NCI-H345 (cell line): ENCODE results near the gene DEPDC5.

Experiments
- DNase-seq: peaks from one replicate; lab custom pipeline; 2025; lab: John Stamatoyannopoulos, UW

DEPDC5 gene

DNA sequence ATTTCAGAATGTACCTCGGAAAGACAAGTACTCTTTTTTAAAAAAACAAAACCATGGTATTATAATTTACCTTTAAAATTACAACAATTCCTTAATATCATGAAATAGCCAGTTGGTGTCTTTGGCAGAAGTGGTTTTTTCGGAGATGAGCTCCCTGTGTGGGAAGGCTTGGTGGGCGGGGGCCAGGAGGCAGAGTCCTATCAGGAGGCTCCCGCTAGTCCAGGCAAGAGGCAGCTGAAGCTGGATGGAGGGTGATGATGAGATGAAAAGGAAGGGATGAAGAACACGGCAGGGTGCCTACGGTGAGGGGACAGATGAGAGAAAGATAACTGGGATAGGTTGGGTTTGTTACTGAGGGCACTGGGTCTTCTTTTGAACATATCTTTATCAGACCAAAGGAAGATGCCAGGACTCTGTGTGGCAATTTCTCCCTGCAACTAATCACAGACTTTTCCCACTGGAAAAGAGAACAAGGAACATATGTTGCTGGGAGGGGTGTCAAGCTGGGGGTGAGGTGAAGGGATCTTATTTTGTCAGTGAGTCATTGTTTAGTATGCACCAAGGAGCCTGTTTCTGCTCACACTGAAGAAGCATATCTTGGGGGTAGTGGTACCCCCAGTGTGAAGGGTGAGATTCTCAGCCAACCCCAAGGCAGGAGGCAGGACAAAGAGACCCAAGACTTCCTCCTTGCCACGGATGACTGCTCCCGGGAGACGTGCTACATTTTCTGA, 99.0 kb downstream of the DEPDC5 start:
- no peak for DNase-seq

DNA sequence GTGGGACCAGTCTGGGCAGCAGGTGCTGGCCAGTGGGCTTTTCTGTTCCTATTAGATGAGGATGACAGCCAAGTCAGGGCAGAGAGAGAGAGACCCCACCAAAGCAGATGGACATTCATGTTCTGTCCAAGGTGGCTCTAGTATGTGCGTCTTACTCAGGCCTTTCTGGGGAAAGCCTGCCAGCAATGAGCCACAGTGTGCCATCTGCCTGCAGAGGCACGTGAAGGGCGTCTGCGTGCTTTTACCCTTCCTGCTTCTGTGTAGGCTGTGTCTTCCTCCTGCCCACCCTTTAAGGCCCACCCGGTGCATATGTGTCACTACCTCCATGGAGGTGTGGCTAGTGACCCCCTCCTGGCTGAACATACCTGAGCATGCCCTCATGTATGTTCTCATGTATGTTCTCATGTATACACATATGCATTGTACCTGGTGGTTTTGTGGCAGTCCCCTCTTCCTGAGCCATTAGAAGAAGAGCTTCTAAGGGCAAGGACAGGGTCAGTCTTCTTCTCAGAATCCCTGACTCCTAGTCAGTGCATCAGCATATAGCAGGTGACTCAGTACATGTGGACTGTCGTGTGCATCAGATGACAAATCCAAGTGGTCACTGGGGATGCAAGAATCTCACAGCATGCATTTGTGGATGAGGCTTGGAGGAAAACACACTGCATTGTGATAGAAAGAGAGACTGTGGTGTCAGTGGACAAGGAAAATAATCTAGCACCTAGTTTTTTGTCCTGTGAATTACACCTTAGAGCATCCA, 100.1 kb downstream of the DEPDC5 start:
- no peak for DNase-seq

DNA sequence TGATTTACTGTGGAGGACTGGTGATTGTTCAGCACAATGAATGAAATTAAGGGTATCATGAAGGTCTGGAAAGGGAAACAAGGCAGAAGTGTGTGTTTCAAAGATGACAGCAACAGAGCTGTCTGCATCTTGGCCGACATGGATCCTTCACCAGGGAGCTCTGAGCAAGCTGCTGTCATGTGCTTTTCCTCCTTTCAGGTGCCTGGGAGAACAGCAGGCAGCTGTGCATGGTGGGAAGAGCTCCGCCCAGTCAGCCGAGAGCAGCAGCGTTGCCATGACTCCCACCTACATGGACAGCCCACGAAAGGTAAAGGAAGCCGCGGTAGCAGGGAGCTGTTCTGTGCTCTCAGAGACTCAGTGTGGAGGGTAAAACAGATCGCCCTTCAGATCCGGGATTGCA, 103.4 kb downstream of the DEPDC5 start:
- peak; percentile 76 for DNase-seq

DNA sequence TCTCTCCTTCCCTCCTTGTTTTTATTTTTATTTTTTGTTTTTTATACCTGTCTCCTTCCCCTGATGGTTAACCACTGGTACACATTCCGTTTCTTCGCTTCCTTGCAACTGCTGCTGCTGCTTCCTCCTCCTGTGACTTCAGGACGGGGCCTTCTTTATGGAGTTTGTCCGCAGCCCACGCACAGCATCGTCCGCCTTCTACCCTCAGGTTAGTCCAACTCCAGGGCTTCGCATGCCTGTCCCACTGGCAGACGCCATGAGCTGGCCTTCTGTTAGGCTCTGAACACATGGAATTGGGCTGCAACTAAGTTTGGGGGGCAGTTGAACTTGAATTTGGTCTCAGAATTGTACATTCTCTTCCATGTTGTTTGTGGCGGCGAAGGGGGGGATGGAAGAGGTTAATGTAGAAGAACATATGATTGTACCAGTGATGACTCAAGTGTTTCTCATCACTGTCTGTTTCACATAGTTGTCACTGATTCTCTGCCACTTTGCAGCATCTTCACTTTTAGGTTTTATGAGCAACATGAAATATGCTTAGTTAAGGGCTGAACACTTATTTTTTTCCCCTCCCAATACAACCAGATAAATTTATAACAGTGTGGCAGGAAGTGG, 107.5 kb downstream of the DEPDC5 start:
- DNase-seq = no peak

DNA sequence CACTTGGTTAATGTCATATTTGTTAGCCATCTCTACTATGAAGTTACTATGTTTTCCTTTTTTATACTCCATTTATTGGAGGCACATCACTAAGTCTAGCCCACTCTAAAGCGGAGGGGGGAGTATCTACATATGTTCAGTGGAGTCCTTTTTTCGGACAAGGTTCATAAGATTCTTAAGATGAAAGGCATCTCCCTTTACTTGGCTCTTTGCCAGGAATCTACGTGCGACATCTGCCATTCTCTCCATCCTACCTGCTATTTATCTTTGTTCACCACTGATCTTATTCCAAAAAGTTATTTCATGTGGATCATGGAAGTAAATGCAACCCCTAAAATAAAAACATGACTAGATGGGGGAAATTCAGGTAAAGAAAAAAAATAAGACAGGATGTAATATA, 113.1 kb downstream of the DEPDC5 start:
- DNase-seq = no peak

DNA sequence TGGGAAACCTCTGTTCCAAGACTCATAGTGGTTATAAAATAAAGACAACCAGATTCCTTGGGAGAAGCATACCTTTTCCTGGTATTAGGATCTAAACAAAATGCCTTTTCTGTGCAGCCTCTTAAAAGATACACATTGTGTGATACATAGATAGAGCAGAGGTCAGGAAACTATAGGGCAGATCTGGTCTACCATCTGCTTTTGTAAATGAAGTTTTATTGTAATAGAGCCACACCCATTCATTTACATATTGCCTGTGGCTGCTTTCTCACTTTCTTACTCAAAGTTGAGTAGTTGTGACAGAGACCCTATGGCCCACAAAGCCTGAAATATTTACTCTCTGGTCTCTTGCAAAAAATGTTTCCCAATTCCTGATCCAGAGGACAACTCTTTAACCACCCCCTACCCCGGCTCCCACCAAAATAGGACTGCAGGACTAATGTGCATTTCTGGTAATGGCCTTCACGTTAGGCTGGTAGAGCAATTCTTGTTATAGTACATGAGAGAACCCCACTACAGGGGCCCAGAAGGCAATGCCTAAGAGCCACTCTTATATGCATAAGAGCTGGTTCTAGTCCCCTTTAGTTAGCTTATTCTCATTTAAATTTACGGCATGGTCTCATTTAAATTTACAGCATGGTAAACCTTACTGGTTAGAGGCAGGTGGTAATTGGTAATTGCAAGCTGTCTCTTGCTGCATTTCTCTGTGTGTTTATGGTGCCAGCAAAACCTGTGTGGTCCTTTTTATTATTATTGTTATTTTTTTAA, 113.8 kb downstream of the DEPDC5 start:
- no peak for DNase-seq

DNA sequence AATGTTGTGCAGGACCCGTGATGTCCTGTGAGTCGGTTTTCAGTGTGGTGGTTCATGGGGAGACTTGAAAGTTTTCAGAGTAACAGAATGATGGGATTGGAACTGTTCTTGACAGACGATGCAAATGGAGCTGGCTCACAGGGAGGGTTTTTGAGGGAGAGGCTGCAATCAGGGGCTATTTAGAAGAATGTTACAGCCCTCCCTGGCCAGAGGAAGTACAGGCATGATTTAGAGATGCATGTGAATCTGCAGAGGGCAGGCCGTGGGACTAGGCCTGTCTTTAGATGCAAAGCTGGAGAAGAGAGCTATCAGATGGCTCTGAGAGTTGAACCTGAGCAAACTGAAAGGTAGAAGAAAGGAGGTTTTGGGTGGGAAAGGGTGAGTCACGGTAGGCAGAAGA, 115.9 kb downstream of the DEPDC5 start:
- DNase-seq = no peak

DNA sequence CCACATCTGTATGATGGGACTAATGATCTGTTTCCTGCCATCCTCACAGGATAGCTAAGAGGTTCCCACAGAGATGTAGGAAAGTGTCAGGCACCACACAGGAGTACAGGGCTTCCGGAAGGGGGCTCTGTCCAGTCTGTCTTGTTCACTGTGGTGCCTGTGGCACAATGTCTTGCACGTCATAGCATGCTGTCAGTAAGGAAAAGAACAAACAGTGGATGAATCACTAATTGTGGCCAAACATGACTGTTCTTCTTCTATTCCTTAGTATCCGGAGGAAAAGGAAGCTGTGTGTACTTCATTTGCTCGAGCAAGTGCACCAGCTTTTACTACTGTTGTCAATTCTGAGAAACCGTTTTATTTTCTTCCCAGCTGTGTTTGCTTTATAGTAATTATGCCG, 117.1 kb downstream of the DEPDC5 start:
- DNase-seq = no peak

DNA sequence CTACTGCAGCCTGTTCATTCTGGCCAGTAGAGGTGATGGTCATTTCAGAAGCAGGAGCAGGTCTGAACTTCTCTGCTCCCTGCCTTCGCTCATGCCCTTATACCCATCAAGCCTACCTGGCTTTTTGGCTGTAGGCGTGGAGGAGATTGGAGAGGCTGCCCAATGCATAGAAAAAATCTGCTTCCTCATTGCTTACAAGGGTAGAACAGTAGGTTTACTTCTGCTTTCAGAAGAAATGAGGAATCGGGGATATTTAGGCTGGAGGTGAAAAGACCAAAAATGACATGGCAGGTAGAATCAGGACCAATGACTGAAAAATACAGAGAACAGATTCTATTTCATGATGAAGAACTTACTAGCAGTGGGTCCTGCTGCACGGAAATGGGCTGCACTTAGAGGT, 117.7 kb downstream of the DEPDC5 start:
- no peak for DNase-seq

DNA sequence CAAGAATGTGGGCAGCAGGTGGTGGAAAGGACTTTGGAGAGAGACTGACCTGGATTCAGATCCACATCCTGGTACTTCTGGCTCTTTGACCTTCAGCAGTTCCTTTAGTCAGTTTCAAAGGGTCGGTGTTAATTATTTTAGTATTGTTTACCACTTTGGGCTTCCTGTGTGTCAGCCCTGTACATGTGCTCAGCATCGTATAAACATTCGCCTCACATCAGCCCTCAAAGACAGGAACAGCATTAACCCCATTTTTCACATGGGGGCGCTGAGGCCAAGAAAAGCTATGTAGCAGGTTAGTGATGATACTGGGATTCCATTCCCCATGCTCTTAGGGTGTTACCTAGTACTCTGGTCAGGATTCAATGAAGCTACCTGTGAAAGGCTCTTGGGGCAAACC, 118.4 kb downstream of the DEPDC5 start:
- DNase-seq = no peak

DNA sequence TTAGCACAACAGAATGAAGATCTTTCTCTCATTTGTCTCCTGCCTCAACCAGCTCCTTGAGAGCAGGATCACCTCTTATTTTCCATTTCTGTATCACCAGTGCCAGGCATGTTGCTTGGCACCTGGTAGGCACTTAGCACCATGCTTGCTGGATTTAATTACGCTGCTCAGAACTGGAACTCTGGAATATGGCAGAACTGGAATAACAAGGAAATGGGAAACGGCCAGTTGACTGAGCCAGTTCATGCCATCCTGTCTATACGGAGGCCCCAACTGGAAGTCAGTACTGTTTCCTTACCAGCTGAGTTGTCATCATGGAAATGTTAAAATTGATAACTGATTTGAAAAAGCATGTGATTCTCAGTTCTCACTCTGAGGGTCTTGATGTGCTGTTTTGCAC, 121.0 kb downstream of the DEPDC5 start:
- DNase-seq = no peak

DNA sequence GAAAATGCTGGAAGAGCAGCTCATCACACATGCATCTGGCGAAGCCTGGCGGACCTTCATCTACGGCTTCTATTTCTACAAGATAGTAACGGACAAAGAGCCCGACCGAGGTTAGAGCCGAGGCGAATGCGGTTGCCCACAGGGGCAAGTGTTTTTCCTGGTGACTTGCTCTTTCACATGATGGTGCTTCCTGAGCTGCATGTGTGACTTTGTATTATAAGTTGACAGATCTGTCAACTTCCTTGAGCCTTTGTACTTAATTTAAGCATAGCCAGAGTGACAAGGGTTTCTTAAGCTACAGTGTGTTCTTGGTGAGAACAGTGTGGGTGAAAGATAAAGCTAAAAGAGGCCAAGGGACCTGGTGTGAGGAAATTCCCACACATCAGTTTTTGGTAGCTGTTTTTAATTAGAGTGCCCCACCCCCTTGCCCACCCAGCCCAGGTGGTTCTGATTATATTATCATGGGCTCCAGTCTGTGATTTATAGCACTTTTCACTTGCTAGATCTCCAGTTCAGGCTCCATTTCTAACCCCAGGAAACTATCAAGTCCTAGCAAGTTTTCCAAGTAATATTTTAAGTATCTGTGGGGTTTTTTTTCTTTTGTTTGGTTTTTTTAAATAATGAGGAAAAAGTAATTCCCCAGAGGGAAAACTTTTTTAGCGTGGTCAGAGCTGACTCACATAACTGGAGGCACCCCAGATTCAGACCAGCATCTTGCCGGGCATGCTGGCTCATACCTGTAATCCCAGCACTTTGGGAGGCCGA, 122.5 kb downstream of the DEPDC5 start:
- no peak for DNase-seq

DNA sequence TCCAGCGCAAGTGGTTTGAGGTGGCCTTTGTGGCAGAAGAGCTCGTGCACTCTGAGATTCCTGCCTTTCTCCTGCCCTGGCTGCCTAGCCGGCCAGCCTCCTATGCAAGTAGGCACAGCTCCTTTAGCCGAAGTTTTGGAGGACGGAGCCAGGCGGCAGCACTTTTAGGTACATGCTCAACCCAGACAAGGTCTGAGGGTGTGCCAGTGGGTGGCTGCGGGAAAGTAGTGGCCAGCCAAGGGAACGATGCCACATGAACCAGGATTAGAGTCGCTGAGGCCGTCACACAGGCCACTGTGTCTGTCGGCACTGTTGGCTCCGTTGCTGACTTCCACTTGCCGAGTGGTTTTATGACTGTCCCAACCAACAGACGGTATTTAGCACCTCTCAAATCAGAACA, 125.8 kb downstream of the DEPDC5 start:
- no peak for DNase-seq

DNA sequence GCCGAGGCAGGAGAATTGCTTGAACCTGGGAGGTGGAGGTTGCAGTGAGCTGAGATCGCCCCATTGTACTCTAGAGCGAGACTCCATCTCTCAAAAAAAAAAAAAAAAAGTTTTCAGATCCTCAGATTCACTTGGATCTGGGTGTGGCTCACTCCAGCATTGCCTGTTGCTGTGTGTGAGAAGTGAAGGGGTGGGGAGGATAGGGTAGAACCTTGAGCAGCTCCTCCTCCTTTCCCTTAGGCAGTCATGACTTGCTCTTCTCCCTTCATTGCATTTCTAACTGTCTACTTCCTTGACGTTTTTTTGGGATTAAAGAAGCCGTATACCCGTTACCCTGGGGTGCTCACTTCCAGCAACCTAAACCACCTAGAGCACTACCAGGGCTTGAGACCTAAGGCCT, 127.4 kb downstream of the DEPDC5 start:
- DNase-seq = no peak

DNA sequence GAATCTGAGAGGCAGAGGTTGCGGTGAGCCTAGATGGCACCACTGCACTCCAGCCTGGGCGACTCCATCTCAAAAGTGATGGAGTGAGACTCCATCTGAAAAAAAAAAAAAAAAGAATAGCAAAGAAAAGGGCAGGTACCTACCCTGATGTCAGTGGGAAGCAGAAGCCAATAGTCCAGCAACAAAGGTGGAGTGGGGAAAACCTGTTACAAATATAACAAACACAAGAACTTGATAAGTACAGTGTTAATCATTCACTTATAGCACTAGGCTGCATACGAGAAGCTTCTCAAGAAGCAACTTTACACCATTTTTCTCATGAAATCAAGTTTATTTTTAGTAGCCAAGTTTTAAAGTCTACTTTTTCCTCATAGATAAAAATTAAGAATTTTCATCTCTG, 128.0 kb downstream of the DEPDC5 start:
- DNase-seq = no peak

DNA sequence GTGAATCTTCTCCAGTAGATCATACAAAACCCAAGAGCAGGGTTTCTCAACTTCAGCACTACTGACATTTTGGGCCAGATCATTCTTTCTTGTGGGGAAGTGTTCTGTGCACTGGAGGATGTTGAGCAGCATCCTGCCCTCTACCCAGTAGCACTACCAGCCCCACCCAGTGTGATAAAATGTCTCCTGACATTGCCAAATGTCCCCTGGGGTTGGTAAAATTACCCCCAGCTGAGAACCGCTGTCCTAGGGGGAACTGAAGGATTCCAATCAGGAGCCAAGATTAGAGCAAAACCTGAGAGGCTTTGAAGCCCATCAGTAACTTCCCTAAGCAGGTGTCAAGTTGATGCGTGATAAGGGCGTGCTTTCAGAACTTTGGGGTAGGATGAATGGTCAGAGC, 129.2 kb downstream of the DEPDC5 start:
- DNase-seq = no peak

DNA sequence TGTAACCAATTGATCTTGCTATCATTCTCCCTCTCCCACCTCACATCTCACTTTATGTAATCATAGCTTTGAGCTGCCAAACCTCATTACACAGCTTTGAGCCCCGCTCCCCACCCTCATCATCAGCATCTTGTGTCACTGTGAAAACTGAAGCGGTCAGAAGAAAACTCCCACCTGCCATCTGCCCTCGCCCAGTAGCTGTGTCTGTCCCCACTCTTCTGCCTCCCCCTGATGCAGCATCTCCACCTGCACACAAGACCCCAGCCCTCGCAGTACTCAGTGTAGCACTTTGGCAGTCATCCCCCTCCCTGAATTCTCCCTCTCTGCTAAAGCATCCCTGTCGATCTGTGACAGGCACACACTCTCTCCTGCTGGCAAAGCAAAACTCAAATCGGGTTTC, 130.2 kb downstream of the DEPDC5 start:
- no peak for DNase-seq

DNA sequence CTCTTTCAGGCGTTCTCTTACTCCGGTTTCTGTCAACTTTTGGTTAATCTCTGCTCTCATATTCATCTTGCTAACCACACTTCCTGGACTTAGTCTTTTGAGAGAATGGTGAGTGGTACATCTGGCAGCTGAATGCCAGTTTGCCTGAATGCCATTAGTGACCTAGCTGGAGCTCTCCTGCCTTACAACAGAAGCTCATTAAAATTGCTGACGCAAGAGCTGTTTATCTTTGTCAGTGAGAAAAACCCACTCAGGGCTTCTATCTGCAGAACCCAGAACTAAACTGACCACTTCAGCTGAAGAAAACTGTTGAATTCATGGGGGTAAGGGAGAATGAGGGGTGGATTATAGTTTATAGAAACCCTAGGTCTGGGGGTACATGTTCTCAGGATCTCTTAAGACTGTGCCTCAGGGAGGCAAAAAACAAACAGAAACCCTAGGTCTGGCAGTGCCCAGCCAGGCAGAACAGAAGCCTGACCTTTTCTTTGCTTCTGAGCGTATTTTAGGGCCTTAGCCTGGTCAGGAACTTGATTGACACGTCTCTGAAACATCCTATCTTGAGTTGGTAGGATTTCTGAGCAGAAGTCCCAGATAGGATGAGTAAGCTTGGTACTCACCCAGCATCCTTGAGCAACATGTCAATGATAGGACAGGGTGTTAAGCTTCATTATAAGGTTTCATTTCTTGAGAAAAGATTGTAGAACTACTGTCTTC, 137.7 kb downstream of the DEPDC5 start:
- DNase-seq = no peak

DNA sequence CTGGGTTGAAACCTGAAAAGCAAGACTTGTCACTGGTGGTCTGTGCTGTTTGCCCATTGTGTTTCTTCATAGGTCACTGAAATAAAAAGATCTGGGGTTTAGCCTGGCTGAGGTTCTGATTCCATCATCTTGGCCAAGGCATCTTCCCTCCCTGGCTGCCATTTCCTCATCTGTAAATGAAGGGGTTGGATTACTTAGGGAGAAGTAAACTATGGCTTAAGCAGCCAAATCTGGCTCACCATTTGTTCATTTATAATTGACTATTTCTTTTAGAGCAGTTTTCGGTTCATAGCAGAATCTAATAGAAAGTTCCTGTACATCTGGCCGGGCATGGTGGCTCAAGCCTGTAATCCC, 138.2 kb downstream of the DEPDC5 start:
- no peak for DNase-seq

DNA sequence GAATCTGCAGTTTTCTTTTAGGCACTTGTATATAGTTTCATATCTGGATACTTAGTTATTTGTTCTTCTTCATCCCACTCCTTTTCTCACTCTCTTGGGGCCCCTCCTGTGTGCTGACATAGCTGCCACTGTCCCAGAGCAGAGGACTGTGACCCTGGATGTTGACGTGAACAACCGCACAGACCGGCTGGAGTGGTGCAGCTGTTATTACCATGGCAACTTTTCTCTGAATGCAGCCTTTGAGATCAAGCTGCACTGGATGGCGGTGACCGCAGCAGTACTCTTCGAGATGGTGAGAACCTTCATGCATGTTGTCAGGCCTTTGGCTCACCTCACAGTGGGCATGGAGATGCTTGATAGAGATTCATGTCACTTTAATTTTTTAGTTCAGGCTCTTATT, 139.6 kb downstream of the DEPDC5 start:
- DNase-seq = no peak

DNA sequence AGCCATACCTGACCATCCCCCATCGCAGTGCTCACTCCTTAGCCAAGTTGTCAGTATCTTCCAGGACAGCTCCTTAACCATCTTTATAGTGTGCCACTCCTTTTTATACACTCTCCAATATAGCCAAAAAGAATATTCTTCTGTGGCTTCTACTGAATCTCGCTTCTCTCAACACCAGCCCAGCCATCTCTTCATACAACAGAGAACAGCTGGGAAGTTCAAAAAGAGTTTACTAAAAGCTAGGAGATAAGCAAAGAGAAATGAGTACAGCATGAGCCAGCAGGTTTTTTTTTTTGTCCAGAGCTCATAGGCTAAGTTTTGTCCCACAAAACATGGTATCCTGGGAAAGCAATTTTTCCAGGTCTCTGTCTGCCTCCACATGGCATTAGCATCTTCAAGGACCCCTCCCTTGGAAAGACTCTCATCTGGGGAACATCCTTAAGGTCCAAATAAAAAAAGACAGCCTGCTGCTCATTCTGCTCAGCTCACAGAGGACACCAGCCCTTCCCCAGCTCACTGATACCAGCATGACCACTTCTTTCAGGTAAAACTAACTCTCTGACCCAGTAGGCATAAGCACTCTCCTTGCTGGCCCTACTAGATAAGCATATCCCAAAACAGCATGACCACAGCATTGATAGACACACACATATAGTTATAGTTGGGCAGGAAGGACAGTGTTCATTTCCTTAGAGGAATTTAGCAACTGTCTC, 141.7 kb downstream of the DEPDC5 start:
- DNase-seq = no peak
